Epithelial cell of esophagus (primary cell): ENCODE measurements around the gene RNF150.
"Not testable (repeated sequence)": the region's sequence is repeated elsewhere in the genome, so short reads cannot be mapped to it uniquely, and the experiment has no call there.

Experiments
- DNase-seq: peaks from one replicate; pipeline ENCODE4 v3.0.0; 2010; ENCODE audit warnings: low read depth
- H3K4me3 ChIP-seq: 2 replicates; pipeline ENCODE4 v1.5.1; 2011; ENCODE audit warnings: mild to moderate bottlenecking, low read length, control low read depth
- CTCF ChIP-seq: IDR thresholded peaks from 2 replicates; pipeline ENCODE4 v1.5.1; 2011; ENCODE audit warnings: low read depth, mild to moderate bottlenecking, low read length, control low read depth, inconsistent platforms; ENCODE audit not compliant: insufficient read depth; ENCODE audit errors: missing control alignments

RNF150 gene

GRCh38 chr4:140811429-140811828, 321.8 kb downstream of the RNF150 start:
- H3K4me3 ChIP-seq, result no peak overlapping the region
- DNase-seq, result no peak
- TF ChIP-seq CTCF, result no peak

- H3K4me3 ChIP-seq, DNase-seq: not testable (repeated sequence)
Measured at GRCh38 chr4:140810591-140811169, 322.6 kb downstream of the RNF150 start.
